ENCODE results near the gene ZBTB42.

DNA sequence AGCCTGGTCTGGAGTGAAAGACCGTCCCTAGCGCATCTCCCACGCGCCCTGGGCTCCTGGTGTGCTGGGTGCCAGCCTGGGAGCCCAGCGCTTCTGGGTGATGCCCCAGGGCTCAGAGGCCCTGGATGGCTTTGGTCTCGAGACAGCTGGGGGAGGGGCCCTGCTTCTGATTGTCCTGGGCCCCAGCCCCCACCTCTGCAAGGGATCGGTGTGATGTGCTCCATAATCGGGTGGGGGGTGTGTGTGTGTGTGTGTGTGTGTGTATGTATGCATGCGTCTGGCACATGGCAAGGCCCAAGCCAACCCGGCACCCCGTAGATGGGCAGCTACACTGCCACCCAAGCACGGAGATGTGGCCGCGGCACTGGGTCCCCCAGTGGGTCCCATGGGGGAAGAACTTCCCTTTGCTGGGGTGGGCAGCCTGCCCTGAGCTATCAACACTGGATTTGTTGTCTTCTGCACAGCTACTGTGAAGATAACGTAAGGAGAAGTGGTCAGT, 3.1 kb downstream of the ZBTB42 start:
- TF ChIP-seq, protein P1, sequence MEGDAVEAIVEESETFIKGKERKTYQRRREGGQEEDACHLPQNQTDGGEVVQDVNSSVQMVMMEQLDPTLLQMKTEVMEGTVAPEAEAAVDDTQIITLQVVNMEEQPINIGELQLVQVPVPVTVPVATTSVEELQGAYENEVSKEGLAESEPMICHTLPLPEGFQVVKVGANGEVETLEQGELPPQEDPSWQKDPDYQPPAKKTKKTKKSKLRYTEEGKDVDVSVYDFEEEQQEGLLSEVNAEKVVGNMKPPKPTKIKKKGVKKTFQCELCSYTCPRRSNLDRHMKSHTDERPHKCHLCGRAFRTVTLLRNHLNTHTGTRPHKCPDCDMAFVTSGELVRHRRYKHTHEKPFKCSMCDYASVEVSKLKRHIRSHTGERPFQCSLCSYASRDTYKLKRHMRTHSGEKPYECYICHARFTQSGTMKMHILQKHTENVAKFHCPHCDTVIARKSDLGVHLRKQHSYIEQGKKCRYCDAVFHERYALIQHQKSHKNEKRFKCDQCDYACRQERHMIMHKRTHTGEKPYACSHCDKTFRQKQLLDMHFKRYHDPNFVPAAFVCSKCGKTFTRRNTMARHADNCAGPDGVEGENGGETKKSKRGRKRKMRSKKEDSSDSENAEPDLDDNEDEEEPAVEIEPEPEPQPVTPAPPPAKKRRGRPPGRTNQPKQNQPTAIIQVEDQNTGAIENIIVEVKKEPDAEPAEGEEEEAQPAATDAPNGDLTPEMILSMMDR (IDR thresholded peaks at IDR 0.05) = no peak
- TF ChIP-seq POLR2AphosphoS5 (IDR thresholded peaks at IDR 0.05) (no peak), POLR2A (IDR thresholded peaks at IDR 0.05) (no peak)
